Activated gamma-delta T cell (primary cell): ENCODE measurements around the gene HLF.

Experiments used
- DNase-seq: peaks from one replicate; lab custom pipeline; 2025; lab: John Stamatoyannopoulos, UW
- total RNA-seq, 2 donors: gene quantifications; one replicate each; lab custom pipeline; 2026; lab: John Stamatoyannopoulos, UW

Gene HLF
- 0.61 to 6.9 reads per million in 2 donors for total RNA-seq

DNA sequence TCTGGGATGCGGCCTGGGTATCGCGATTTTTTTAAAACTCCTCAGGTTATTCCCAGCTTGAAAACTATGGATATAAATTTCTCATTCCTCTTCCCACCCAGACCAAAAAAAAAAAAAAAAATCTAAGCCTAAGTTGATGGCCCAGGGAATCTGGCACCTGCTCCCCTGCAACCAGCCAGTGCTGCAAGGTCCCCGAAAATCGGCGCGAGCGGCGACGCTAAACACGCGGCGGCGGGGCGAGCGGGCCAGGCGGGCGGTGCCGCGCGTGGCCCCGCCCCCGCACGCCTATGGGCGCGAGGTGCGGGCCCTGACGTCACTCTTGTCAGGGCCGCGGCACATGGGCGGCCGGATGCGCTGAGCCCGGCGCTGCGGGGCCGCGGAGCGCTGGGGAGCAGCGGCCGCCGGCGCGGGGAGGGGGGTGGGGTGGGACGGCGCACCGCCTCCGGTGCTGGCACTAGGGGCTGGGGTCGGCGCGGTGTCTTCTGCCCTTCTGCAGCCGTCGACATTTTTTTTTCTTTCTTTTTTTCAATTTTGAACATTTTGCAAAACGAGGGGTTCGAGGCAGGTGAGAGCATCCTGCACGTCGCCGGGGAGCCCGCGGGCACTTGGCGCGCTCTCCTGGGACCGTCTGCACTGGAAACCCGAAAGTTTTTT lies at the start of gene HLF:
Gene HLF, plus strand, starts transcription at position 316 of the 654 bp plus-strand sequence. CDS start 525 bp downstream, outside the sequence.
- DNase-seq = peak; percentile 34

DNA sequence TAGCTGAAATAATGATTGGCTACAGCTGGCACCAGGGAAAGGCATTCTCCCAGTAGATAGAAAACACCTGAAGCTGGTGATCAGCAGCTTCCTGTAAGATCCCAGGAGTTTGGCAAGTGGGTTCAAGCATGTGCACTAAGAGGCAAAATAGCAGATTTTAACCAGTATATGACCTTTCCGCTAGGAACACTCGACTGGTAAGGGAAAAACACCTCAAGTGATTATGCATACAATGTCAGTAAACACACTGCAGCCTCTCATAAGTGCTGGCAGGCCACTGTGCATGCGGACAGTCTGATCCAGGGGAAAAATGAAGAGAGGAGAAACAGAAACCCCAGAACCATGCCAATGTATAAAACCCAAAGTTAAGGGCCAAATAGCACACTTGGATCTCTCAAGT lies 49.0 kb upstream of the HLF start:
- no peak for DNase-seq

GRCh38 chr17:55216888-55217287 lies 47.9 kb upstream of the HLF start:
- no peak for DNase-seq

DNA sequence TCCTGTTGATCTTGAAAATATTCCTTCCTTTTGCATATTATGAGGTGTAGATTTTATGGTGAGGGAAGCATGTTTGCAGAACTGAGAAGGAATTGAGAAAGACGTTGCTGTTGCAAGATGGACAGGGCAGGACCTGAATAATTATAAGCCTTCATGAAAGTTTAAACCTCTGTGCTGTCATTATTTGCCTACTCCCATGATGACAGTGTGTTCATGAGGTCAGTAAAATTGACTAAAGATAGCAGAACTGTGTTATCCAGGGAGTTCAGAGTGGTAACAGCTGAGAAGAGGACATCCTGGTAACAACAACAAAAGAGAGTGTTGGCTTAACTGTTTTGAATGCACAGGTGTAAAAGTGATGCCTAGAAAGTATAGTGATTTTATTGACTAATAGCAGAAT lies 45.3 kb upstream of the HLF start:
- no peak for DNase-seq

GRCh38 chr17:55219934-55220333 lies 44.8 kb upstream of the HLF start:
- no peak for DNase-seq

DNA sequence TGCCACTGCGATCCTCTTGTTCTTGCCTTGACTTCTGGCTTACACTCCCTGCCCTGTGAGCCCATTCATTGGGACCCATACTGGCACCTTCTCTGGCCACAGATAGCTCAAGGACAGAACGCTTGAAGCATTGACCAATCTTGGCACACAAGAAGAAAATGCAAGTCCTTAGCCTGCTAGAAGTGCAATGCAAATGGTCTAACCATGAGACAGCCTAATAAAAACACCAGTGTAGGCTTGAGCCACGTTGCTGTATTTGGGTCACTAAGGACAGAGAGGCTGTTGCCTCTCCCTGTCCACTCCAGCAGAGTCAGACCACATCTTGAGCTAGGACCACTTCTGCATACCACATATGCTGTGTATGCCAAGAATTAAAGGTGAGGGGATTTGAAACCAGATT lies 41.2 kb upstream of the HLF start:
- DNase-seq = no peak

- no peak for DNase-seq
These were observed 40.0 kb upstream of the HLF start for GRCh38 chr17:55224746-55225145.

DNA sequence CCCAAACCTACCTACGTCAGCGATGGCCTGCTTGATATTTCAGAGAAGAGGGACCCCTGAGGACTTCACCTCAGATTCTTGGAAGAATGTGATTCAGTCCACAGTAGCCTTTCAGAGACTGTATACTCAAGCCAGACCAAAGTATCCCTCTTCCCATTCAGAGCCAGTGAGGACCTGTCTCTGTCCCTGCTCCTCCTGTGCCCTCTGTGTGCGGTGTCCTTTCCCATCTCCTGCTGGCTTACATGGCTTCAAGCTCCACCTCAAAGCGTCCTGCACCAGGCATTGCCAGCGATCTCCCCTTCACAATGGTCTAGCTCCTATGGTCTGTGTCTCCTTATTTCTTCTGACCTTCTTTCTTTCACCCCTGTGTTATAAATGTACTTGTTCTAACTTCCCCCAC lies 39.5 kb upstream of the HLF start:
- no peak for DNase-seq

DNA sequence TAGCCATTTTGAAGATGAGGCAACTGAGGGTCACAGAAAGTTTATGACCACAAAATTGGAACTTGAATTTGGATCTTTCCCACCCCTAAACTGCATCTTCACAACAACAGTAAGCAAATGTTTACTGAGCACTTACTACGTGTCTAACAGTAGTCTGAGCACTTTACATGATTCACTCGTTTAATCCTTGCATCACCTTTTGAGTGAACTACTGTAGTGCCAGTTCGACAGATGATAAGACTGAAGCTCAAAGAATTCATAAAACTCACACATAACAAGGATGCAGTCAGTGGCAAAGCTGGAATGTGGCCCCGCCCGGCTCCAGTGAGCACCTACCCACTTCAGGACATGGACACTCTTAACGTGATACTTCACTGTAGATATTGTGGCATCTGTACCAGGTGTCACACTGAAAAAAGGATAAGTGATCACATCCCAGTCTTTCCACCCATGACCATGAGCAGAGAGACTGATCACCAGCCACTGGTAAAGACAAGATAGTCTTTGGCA lies 36.0 kb upstream of the HLF start:
- no peak for DNase-seq

DNA sequence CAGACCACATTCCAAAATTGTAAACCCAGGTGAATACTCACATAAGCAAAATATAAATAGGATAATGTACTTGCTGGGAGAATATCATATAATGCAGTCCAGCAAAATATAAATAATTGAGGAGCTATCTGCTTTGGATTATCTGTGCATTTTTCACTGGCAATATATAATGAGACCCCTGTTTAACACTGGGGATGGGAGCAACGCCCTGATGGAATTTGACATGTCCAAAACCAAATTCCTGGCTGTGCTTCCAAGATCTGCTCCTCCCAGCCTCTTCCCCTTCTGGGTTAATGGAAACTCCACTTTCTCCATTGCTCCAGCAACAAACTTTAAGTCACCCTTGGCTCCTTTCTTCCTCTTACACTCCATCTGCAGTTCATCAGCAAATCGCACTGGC lies 35.5 kb upstream of the HLF start:
- no peak for DNase-seq

GRCh38 chr17:55230716-55231115 lies 34.0 kb upstream of the HLF start:
- no peak for DNase-seq

GRCh38 chr17:55233840-55234239 lies 30.9 kb upstream of the HLF start:
- no peak for DNase-seq

DNA sequence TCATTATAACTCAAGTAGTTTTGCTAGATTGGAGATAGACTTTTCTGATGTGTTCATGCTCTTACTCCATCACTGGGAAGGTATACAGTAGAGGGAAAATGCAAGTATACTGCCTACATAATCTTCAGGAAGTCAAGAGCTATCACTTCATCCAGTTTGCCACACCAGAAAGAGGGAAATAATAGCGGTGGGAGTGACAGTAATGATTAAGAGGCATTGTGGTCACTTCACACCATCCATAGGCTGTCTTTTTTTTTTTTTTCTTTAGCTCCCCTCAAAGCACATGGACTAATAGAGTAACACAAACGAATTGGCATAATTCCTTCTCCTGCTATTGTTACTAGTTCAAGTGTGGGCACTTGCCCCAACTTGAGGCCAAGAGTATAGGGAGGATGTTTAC lies 28.4 kb upstream of the HLF start:
- DNase-seq = no peak

- no peak for DNase-seq
These were observed 27.5 kb upstream of the HLF start for GRCh38 chr17:55237268-55237667.

DNA sequence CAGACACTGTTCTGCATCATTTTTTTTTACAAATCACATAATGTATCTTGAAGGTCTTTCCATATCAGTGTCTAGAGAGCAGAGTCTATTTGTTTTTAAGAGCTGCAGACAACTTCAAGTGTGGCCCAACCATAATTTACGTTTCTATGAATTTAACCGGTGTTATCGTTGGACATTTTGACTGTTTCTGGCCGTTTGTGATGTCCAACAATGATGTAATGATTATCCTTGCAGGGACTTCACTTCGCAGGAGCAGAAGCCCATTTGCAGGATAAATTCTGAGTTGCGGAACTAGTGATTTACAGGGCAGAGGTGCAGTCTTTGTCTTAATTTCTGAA lies 26.9 kb upstream of the HLF start:
- DNase-seq = no peak

- DNase-seq = peak; percentile 41
These were observed 26.4 kb upstream of the HLF start for GRCh38 chr17:55238179-55238930.

GRCh38 chr17:55238931-55239297 lies 25.8 kb upstream of the HLF start:
- no peak for DNase-seq

GRCh38 chr17:55241097-55241496 lies 23.7 kb upstream of the HLF start:
- DNase-seq = no peak

GRCh38 chr17:55242476-55242875 lies 22.3 kb upstream of the HLF start:
- no peak for DNase-seq

DNA sequence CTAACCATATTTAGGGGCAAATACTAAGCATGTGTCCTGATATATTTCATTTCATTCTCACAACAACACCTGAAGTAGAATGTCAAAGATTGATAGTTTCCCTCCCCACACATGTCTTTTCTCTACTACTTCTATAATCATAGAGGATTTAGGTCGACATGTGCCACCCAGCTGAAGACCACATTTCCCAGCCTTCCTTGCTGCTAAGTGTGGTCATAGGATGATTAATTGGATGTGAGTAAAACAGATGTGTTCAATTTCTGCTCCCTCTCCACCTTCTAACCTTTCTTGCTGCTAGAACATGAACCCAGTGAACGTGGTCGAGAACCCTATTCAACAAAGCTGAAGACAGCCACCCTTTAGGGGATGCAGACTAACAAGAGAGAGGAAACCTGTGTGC lies 18.8 kb upstream of the HLF start:
- no peak for DNase-seq

- DNase-seq = no peak
These were observed 18.2 kb upstream of the HLF start for GRCh38 chr17:55246583-55246982.

GRCh38 chr17:55248077-55248476 lies 16.7 kb upstream of the HLF start:
- no peak for DNase-seq

- no peak for DNase-seq
These were observed 14.9 kb upstream of the HLF start for GRCh38 chr17:55249861-55250260.

- DNase-seq = no peak
These were observed 10.4 kb upstream of the HLF start for GRCh38 chr17:55254375-55254774.
